Activated CD4-positive, alpha-beta T cell treated with anti-CD3 and anti-CD28 coated beads, Interleukin-10, Interleukin-2, amounts not matched to agents 100 ng/mL and 50 ng/mL, durations not matched to agents 16 hours and 8 hours (primary cell): ENCODE measurements around the gene OARD1.

ENCODE experiments used
- DNase-seq: peaks from one replicate; pipeline ENCODE4 v3.0.0-alpha.2; 2020

Gene OARD1

DNA sequence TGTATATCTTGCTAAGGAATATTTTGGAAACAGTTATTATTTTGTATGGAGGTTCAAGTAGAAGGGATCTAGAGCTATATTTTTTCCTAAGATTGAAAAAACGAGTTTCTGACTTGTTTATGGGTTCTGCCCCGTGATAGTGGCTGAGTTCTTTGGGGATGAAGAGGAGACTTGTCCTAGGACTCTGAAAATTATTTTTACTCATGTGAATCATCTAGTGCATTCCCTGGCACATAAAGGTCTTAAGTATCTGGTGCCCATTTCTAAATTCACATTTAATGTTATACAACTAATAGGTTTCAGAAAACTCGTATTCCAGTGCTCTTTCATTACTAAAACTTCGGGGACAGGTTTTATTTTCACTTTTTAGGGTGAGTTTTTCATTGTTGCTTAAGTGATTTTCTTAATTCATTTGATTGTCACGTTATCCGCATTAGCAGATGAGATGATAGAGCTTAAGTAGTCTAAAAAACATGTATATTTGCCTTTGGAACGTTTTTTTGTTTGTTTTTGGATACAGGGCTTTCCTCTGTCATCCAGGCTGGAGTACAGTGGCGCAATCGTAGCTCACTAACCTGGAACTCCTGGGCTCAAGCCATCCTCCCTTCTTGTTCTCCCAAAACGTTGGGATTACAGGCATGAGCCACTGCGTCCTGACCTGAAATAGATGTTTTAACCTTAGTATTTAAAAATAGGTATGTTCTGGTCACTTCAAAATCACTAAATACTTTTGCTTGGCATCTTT lies 2.7 kb upstream of the OARD1 start:
- DNase-seq: no peak

DNA sequence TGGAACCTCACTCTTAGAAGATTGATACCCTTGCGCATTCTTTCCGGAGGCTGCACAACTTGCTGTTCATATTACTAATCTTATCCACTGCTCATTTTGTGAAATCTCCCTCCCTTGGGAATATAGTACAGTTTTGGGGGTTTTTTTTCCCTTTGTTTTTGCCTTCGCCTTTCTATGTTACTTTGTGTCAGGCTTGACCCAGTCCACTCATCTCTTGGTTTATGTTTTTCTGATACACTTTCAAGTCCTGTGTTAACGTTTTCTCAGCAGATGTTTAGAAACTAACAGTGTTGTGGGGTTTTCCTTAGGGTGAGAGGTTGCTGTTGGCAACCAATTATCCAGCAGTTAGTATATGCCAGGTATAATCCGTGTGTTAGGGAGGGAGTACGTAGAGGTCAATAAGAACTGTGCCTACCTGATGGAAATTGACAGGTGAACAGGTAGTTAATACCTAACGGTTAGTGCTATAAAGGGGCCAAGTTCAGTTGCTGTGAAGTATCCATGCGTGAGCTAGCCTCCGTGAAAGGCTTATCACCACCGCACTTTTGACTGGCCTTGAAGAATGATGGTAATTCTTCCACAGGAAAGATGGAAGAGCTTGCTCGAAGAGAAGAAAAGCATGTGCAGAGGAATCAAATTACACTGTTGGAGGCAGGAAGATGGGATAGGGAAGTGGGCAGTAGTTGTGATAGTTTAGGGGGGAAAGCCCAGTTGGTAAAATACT lies 2.0 kb upstream of the OARD1 start:
- peak; percentile 9 for DNase-seq

DNA sequence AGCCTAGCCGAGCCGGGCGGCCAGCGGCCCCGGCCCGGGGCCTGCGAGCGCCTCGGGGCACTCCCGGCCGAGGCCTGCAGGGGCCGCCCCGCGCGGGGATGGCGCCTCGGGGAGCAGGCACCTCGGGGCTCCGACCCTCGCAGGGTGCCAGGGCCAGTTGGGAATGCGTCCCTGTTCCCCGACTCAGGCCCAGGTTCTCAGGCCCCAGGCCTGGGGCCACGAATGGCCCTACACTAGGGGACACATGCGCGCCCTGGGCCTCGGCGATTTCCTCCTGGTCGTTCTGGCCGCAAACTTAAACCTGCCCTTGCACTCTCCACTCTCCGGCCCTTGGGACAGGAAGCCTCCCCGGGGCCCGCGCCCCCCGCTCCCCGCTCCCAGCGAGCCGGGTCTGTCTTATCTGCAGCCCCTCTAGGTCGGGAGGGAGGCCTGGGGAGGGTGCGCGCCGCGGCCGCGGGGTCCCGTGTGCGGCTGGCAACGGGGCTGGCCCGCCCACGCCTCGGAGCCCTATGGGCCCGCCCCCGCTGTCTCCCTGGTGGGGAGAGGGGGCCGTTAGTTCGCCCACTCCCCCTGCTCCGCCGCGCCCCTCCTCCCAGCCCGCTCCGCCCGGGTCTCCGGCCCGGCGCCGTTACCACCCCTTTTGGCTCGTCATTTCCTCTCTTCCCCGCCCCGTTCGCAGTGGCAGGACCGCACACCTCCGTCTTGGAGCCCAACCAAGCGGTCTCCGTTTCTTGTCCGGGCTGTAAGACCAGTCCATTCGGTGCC lies 1.2 kb upstream of the OARD1 start:
- DNase-seq: peak; percentile 90

DNA sequence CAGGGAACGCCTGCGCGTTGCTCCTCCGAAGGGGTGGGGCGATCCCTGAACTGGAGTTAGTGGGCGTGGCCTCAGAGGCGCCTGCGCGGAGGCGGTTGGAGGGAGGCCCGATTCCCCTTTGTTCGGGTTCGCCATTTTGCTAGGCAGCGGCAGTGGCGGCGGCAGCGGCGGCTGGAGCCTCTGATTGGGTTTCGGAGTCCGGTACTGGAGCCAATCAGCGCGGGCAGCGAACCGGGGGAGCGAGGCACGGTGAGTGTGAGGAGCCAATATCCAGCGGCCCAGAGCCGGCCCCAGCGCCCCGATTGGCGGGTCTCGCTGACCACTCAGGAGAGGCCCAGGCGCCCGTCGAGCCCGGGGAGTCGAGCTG lies 663 bp upstream of the OARD1 start, which contains the start of gene NFYA:
NFYA (plus strand) TSS at position 139 of the 367 bp plus-strand sequence. CDS start 6,116 bp downstream, outside the sequence.
- no peak for DNase-seq

DNA sequence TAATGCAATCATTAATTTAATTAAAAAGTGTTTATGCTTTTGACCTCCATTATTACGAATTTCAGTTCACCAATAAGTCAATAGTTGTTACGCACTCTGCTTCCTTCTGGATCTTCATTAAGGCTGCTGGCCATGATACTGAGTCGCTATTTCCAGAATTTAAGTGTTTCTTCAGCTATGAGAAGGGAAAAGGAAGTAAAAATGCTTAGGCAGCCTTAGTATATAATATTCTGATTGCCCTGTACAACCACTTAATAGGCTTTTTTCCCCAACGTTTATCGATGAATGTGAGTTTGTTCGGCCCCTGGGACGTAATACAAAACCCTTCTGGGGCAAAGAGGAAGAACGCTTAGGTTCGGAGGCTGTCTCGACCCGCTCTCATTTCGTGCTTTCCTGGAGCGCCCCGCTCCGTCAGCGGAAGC lies 644 bp downstream of the OARD1 start:
- no peak for DNase-seq

DNA sequence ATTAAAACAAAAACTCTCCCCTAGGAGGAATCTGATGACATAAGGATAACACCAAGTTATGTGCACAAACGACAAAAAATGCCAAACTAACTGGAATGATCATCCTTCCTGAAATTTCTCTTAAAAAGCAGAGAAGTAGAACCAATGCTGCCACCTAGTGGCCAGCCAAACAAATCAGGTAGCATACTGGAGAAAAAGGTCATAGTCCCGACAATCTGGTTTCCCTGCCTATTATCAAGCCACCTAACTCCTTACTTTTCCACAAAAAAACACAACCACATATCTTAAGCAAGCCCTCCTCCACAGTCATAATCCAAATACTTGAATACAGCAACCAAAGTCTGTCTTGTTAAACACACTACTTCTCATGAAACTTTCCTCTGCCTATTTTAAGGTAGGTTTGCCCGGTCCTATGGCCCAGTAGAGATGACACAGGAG lies 5.3 kb downstream of the OARD1 start:
- peak; percentile 67 for DNase-seq

DNA sequence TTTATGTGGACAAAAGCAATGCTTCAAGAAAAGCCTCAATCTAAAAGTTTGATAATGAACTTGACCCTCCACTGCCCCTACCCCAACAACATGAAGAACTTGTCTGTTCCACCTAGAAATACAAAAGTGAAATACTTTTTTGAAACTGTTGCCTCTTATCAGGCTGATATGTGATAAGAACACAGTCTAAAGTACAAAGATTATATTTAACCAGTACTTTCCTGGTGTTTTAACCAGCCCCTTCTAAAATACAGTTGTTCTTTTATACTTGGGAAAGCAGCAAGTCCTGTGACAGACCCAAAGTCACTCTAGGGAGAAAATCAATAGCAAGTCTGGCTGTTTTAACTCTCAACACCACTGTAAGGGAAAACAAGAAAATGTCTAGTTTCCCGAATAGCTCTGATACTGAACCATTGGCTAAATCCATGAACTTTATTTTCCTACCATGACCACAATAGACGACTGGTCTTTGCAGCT lies 6.6 kb downstream of the OARD1 start:
- no peak for DNase-seq

DNA sequence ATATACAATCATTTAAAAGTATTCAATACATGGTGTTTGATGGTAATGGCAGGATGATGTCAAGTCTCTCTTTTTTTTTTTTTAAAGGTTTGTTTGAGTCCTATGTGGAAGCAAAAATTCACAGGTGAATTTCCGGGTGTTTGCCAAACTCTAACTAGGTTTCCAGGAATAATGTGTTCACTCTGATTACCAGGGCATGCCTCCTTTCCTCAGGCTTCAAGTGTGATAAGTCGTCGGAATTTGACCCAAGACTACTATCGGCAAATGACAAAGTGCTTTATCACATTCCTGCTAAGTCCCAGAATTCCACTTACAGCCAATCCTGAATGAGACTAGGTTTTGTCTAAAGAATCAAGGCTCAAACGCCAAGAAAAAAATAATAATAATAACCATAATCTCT lies 7.3 kb downstream of the OARD1 start:
- no peak for DNase-seq

DNA sequence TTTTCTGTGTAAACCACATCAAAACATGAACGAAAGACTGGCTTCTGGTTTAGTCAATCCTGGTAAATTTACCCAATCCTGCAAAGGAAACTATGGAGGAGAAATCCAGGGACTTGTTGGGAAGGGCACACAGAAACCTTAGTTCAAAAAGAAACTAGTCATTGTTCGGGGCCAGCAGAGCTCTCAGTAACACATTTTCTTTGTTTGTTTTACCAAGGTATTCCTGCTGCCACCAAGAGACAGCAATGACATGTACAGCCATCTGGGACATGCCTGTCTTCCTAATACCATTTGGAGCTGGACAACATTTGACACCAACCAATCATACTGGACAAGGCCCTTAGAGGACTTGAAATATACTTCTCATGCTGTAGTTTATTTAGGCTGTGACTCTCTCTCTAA lies 8.3 kb downstream of the OARD1 start:
- DNase-seq: no peak

DNA sequence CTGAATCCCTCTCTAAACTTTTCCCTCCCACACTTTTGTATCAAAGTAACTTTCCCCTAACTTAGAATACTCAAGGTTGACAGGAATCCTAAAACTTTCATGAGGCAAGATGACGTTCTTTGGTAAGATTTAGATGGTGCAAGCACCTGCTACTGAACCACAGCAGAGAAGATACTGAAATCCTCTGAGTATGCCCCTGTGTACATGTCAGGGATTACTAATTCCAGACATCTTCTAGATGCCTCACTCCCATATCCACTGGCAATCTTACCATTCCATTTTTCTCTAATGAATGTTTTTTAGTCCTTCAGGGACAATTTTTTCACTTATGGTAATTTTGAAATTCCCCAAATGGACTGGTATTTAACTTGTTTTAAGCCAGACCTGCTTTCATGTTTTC lies 10.1 kb downstream of the OARD1 start:
- DNase-seq: no peak

DNA sequence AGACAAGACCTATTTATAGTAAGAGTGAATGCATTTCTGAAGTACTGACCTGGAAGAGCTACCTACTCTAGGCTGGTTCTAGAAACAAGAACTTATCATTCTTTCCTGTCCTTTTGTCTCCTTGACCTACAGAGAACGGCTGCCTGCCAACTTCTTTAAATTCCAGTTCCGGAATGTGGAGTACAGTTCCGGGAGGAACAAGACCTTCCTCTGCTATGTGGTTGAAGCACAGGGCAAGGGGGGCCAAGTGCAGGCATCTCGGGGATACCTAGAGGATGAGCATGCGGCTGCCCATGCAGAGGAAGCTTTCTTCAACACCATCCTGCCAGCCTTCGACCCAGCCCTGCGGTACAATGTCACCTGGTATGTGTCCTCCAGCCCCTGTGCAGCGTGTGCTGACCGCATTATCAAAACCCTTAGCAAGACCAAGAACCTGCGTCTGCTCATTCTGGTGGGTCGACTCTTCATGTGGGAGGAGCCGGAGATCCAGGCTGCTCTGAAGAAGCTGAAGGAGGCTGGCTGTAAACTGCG lies 10.9 kb downstream of the OARD1 start:
- no peak for DNase-seq

DNA sequence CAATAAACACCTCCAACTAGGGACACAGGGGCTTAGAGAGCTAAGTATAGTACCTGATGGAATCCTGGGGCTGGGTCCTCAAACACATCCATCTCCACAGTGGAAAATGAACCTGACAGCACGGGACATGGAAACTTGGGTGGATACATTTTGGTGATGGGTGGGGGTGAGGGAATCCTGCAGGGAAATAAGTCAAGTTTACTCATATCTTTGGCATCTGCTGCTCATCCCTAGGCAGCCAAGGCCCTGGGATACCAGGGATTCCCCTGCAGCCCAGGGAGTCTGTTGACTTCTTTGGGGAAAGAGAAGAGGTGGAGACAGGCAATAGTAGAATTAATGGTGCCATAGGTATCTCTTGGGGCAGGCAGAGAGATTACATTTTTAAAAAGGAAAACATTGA lies 12.6 kb downstream of the OARD1 start:
- no peak for DNase-seq

DNA sequence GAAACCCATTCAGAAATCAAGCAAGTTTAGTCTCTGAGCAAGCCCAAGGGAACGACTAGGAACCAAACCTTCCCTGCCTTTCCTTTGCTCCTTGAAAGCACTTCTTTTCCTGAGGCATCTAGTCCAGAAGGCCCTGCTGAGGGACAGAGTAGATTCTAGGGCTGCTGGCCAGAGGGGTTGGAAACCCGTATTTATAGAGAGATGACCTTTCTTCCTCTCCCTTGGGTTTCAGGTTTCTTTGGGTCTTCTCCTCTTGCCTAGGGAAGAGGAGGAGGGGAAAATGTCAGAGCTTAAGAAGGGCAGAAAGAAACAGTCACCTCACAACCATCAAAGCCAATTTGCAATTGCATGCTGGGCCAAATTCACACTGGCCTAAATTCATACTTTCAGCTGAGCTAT lies 13.4 kb downstream of the OARD1 start:
- DNase-seq: no peak

DNA sequence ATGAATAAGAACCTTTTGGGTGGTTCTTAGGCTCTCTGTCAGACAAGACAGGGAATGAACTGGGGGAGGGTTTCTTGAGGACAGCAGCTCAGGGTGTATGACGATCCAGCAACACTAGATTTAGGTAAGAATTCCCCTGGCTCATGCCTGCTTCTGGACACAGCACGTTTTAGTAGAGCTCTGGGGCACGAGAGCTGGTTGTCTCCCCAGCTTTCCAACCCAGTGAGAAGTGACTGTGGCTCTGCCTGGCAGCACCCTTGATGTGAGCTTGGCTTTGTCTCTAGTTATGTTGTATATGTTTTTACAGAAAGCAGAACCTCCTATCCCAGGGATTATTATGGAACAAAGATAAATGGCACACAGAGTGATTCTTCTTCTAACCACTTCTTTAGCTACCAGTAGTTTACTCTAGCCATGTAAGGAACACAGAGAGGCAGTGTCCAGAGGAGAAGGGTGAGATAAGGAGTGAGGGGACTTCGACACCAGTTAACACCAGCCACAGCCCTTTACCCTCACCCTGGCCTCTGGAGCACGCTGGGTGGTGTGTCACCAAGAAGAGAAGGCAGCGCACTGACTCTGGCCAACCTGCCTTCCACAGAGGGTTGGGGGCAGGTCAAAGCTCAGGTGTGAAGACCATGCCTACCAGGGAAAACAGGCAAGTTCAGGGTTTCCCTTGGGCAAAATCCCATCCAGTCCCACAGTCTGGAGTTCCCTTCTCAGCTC lies 15.2 kb downstream of the OARD1 start:
- DNase-seq: no peak

DNA sequence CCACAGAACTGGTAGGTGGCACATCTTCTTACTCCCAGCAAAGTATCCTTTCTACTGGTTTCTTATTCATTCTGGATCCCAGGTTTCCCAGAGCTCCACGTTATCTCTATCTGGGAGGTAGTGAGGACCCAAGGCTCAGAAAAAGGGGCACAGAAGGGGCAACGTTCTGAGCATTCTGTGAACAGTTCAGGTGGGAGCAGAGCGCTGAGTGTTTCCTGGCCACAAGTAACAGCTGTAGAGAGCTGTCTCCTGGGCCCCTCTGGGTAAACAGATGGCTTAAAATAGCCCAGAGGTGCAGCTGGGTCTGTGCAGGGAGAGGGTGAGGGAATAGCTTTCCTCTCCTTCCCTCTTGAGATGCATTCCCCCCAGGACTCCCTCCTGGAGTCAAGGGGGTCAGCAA lies 17.0 kb downstream of the OARD1 start:
- DNase-seq: no peak

DNA sequence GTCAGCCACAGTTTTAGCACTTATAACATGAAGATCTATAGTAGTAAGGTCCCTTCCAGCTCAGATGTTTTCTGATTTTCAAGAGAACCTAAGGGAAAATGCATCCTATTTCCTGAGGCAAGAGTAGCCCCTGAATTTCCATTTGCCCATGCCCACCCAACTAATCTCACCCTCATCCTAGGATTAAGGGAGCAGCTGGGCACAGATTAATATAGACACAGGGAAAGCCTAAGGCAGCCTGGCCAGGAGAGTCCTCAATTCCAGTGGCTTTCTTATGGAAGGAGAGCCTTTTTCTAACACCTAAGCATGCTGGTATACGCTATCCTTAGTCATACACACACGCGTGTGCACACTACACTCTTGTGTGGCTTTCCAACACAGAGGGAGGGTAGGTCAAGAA lies 17.6 kb downstream of the OARD1 start:
- no peak for DNase-seq

DNA sequence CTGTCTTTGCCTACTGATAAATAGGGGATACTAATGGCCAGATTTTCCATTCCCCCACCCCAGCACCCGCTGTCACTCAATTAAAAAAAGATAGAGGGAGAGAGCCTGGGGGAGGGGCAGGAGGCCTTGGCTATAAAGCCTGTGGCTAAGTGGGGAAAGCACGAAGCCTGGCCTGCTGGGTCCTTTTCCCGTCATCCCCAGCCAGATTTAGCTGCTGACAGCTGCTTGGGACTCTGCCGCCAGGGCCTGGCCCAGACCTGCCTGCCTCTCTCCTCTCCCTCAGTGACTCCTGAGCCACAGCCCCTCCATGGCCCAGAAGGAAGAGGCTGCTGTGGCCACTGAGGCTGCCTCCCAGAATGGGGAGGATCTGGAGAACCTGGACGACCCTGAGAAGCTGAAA lies 19.1 kb downstream of the OARD1 start, which contains the start of gene APOBEC2:
APOBEC2 (plus strand) TSS at position 162 of the 400 bp plus-strand sequence; CDS start at position 308, 146 bp downstream.
- DNase-seq: no peak

DNA sequence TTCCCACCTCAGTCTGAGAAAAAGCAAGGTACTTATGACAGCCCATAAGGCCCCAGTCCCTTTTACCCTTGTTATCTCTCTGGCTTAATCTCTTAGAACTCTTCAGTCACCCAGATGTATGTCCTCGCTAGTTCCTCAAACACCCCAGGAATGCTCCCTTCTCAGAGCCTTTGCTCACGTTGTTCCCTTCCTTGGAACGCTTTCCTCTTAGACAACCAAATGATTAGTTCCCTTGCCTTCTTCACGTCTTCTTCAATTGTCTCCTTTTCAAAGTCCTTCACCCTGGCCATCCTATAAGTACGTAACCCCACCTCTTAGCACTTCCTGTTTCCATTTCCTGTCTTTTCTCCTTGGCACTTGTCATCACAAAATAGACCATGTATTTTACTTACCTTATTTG lies 20.3 kb downstream of the OARD1 start:
- DNase-seq: no peak

DNA sequence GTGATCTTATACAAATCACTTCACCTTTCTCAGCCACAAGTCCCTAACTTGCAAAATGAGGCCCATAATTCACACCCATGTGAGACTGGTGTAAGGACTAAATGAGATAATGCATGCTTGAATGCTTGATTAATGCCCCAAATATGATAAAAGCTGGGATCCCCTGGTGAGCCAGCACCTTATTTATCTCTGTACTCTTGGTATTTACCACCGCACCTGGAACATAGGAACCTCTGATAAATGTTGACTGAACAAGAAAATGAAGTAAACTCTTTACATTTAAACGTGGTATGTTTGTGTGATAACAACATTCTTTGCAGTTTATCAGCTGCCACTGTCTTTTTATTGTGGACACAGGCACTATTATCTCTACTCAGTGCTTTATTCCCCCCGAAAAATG lies 21.6 kb downstream of the OARD1 start:
- no peak for DNase-seq

DNA sequence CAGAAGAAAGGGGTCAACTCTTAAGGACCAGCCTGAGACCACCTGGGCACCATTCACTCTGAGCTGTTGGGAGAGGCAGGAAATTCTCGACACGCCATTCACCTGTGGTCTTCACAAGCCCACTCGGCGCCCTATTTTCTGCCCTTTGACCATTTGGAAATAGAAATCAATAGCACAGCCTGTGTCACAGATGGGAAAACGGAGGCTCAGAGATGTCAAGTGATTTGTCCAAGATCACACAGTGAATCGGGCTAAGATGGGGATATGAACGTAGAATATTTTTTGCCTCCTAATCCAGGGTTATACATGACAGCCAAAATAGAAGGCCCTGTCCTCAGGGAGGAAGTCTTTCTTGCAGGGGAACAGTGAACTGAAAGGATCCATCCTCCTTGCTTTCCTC lies 22.2 kb downstream of the OARD1 start:
- DNase-seq: no peak

DNA sequence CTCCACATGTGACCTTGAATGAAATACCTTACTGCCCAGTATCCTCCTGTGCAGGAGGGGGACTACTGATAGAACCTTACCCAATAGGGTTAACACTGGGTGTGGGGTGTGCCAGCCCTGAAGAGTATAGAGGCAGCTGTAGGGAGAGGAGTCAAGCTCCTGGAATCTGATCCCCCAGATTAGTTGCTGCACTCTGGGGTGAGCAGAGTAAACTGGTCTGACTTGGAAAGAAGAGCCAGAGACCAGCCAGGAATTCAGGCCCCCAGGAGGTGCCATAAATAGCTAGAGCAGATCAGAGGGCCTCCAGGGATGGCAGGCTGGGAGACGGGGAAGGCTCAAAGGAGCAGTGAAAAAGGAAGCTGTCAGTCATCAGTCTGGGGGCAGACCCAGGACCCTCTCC lies 22.6 kb downstream of the OARD1 start:
- no peak for DNase-seq
